H1 (cell line): Measurements from ENCODE around the gene CKAP2L.

Source experiments
- EZH2 ChIP-seq: fragments of 200-600 bp; sonication (generic); IDR thresholded peaks from 2 replicates; pipeline ENCODE4 v1.7.1; 2012; ENCODE audit warnings: low read depth, mild to moderate bottlenecking, moderate library complexity, low read length, inconsistent platforms; ENCODE audit not compliant: severe bottlenecking
- MAFK ChIP-seq: IDR thresholded peaks from 2 replicates; pipeline ENCODE4 v1.6.1; 2012; ENCODE audit warnings: low read depth, mild to moderate bottlenecking, improper control_type of control experiment, low read length
- POLR2A ChIP-seq, 2 experiments: IDR thresholded peaks; 1 replicate in 1 of 2; 2 replicates in 1 of 2; pipeline ENCODE4 v1.6.1; 2011; ENCODE audit warnings: low read depth in 2 of 2, low read length in 2 of 2, mild to moderate bottlenecking in 2 of 2; ENCODE audit errors: control extremely low read depth in 1 of 2
- TF ChIP-seq, protein P1 (sequence below), 3 experiments: IDR thresholded peaks; 1 replicate in 2 of 3; 2 replicates in 1 of 3; pipeline versions ENCODE4 v1.5.1 to v1.6.1; 2011; ENCODE audit warnings: low read length in 3 of 3, mild to moderate bottlenecking in 3 of 3, inconsistent platforms in 2 of 3, low read depth in 1 of 3, moderate library complexity in 1 of 3; ENCODE audit not compliant: insufficient read depth in 1 of 3; ENCODE audit errors: control extremely low read depth in 1 of 3
- TF ChIP-seq, protein P2 (sequence below): IDR thresholded peaks from 2 replicates; pipeline ENCODE4 v1.6.1; 2011; ENCODE audit warnings: low read length, improper control_type of control experiment

DNA sequence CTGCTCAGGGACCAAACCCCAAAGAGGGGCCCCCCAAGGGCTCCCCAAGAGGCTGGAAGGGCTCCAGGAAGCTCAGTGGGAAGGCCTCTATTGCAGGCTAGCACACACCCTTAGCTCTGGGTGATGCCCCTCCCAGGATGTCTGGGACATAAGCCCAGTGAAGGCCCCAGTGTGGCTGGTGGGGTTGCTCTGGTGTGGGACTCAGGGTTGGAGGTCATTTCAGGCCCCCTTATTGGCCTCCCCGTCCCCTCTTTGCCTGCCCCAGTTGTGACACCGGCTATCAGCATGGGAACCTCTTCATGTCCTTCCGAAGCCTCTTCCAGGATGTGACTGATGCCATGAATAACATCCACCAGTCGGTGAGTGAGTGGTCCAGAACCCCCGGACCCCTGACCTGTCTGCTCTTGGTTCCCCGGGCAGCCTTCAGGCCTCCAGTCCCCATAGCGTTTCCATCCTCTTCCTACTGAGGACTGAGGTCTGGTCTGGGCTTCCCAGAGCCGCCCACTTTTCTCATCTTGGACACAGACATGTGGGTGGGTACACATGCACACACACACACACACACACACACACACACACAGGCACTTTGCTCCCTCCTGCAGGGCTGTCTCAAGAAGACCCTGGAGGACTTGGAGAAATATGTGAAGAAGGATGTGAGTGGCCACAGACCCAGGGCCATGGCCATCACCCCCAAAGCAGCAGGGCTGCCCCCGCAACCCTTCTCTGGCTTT lies 41.4 kb downstream of the CKAP2L start:
- TF ChIP-seq EZH2 (no peak), MAFK (no peak), POLR2A (IDR thresholded peaks at IDR 0.05; ENCODE audit: control extremely low read depth in 1 of 2, low read depth in 2 of 2, low read length in 2 of 2) (no peak)
- TF ChIP-seq, protein P1, sequence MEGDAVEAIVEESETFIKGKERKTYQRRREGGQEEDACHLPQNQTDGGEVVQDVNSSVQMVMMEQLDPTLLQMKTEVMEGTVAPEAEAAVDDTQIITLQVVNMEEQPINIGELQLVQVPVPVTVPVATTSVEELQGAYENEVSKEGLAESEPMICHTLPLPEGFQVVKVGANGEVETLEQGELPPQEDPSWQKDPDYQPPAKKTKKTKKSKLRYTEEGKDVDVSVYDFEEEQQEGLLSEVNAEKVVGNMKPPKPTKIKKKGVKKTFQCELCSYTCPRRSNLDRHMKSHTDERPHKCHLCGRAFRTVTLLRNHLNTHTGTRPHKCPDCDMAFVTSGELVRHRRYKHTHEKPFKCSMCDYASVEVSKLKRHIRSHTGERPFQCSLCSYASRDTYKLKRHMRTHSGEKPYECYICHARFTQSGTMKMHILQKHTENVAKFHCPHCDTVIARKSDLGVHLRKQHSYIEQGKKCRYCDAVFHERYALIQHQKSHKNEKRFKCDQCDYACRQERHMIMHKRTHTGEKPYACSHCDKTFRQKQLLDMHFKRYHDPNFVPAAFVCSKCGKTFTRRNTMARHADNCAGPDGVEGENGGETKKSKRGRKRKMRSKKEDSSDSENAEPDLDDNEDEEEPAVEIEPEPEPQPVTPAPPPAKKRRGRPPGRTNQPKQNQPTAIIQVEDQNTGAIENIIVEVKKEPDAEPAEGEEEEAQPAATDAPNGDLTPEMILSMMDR (IDR thresholded peaks at IDR 0.05; ENCODE audit: control extremely low read depth in 1 of 3, insufficient read depth in 1 of 3, low read depth in 1 of 3, low read length in 3 of 3): no peak
- TF ChIP-seq, protein P2, sequence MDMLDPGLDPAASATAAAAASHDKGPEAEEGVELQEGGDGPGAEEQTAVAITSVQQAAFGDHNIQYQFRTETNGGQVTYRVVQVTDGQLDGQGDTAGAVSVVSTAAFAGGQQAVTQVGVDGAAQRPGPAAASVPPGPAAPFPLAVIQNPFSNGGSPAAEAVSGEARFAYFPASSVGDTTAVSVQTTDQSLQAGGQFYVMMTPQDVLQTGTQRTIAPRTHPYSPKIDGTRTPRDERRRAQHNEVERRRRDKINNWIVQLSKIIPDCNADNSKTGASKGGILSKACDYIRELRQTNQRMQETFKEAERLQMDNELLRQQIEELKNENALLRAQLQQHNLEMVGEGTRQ: no peak
